GM21367 (cell line): Measurements from ENCODE around the gene INO80.

Experiments
- ATAC-seq: cut with Tn5 transposase; IDR thresholded peaks from one replicate; pipeline ENCODE4 v1.9.1; 2021; ENCODE audit not compliant: unreplicated experiment

INO80 gene

DNA sequence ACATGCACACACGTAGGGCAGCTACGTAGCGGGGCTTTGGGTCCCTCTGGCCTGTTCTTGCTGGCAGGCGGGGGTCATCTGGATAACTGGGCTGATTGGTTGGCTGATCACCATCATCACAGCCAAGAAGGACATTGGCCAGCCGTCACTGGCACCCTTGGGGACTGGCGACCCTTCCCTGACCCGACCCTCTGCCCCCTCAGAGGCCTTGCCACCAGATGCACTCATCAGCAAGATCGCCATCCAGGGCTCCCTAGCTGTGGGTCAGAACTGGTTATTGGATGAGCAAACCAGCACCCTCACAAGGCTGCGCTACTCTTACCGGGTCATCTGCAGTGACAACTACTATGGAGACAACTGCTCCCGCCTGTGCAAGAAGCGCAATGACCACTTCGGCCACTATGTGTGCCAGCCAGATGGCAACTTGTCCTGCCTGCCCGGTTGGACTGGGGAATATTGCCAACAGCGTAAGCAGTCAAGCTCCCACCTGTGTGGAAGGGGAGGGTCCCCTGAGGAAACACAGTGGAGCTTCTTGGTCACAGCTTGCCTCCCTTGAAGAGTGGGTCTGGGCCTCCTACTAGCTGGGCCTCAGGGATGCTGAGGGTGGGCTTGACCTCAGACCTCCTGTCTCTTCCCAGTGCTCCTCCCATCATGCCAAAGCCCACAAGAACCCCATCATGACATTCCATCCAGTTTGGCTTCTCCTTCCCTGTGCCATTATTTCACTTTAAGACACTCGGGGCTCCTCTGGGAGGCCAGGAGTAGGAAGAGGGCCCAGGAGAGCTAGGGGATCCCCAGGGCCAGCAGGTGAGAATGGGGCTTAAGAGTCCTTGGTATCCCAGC is 184.6 kb downstream of the INO80 start:
- ATAC-seq, result no peak

DNA sequence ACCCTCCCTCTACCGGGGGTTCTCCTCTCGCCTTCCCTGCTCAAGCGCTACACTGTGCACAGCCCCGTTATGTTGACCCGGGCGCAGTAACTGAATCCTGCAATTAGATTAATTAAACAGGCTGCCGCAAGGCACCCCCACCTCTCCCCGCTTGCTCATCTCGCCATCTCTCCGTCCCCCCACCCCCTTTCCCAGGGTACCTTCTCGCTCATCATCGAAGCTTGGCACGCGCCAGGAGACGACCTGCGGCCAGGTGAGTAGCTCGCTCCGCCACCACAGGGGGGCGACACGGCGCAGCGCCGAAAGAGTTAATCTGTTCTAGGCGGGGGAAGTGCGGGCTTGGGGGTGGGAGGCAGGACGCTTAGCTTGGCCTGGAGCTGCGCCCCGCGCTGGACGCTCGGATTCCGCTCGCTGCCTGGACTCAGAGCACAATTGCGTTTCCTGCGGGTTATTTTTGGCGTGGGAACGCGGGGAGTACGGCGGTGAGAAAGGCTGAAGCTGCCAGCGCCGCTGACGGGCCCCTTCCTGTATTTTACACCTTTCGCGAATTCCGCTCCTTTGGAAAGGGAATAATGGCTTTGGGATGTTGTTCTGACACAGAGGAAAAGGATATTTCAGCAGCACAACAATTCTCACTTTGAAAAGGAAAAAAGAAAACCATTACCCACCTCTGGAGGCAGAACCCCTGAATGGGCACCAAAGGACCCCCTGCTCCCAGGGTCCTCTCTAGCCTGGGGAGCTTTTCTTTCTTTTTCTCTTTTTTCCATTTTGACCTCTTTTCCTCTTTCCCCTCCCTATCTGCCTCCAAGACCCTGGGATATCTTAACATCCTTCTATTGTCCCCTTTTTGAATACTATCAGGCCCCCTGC is 185.4 kb downstream of the INO80 start:
- ATAC-seq, result no peak

DNA sequence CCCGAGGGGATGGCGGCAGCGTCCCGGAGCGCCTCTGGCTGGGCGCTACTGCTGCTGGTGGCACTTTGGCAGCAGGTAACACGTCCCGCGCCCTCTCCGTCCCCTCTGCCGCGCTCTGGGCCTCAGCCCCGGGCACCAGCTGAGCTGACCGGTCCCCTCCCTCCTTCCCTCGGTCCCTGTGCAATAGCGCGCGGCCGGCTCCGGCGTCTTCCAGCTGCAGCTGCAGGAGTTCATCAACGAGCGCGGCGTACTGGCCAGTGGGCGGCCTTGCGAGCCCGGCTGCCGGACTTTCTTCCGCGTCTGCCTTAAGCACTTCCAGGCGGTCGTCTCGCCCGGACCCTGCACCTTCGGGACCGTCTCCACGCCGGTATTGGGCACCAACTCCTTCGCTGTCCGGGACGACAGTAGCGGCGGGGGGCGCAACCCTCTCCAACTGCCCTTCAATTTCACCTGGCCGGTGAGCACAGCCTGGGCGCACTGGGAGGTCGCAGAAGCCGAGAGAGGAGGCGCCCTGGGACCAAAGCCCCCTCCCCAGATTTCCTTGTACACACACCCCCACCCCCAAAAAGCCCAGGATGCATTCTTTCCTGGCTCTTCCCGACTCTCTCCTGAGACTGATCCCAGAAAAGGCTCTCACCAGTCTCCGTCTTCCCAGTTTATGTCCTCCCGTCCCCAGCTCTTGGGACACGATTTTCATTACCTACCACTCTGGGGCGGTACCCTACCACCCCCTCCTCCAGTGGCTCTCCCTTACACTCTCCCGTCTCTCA is 186.2 kb downstream of the INO80 start:
- no peak for ATAC-seq
